GM12878 (cell line): Measurements from ENCODE around the gene TMEM11.
"Not testable (repeated sequence)": the region's sequence is repeated elsewhere in the genome, so short reads cannot be mapped to it uniquely, and the experiment has no call there.

Source experiments
- CEBPB ChIP-seq, 2 experiments: fragments of 150-350 bp in 1 of 2; IDR thresholded peaks; 2 replicates each; pipeline ENCODE4 v1.6.1; 2012 to 2014; ENCODE audit warnings: low read depth in 2 of 2, low read length in 2 of 2, borderline replicate concordance in 1 of 2, inconsistent platforms in 1 of 2
- E2F4 ChIP-seq: IDR thresholded peaks from 2 replicates; pipeline ENCODE4 v1.6.1; 2012; ENCODE audit warnings: low read depth, low read length, improper control_type of control experiment
- FOS ChIP-seq: IDR thresholded peaks from 3 replicates; pipeline ENCODE4 v1.6.1; 2011; ENCODE audit warnings: borderline replicate concordance; ENCODE audit not compliant: insufficient read length; ENCODE audit errors: extremely low read depth
- HDAC2 ChIP-seq: fragments of 200-600 bp; sonication (generic); IDR thresholded peaks from 2 replicates; pipeline ENCODE4 v1.6.1; 2017
- RFX5 ChIP-seq: IDR thresholded peaks from 2 replicates; pipeline ENCODE4 v1.6.1; 2011; ENCODE audit warnings: low read depth, low read length, improper control_type of control experiment
- SIN3A ChIP-seq: IDR thresholded peaks from 2 replicates; pipeline ENCODE4 v1.6.1; 2012; ENCODE audit warnings: low read depth, low read length, improper control_type of control experiment
- ZNF274 ChIP-seq: IDR thresholded peaks from one replicate; pipeline ENCODE4 v1.8.0; 2011; ENCODE audit not compliant: insufficient read length, insufficient read depth
- ZNF687 ChIP-seq: fragments of 450-650 bp; IDR thresholded peaks from 2 replicates; pipeline ENCODE4 v1.6.1; 2017; ENCODE audit warnings: mild to moderate bottlenecking, moderate library complexity
- TF ChIP-seq, protein P1 (sequence below), 3 experiments: IDR thresholded peaks in 2 of 3; conservative IDR thresholded peaks in 1 of 3; 2 replicates each; pipeline ENCODE4 v1.5.1; 2011; ENCODE audit warnings: low read depth in 3 of 3, low read length in 3 of 3, mild to moderate bottlenecking in 3 of 3, control low read depth in 2 of 3, moderate library complexity in 2 of 3, inconsistent platforms in 1 of 3, mixed read lengths in 1 of 3; ENCODE audit not compliant: control insufficient read depth in 2 of 3, insufficient read depth in 1 of 3; ENCODE audit errors: extremely low read depth in 1 of 3
- TF ChIP-seq, protein P2 (sequence below): IDR thresholded peaks from 2 replicates; pipeline ENCODE4 v1.6.1; 2012; ENCODE audit warnings: mild to moderate bottlenecking, low read depth, low read length

DNA sequence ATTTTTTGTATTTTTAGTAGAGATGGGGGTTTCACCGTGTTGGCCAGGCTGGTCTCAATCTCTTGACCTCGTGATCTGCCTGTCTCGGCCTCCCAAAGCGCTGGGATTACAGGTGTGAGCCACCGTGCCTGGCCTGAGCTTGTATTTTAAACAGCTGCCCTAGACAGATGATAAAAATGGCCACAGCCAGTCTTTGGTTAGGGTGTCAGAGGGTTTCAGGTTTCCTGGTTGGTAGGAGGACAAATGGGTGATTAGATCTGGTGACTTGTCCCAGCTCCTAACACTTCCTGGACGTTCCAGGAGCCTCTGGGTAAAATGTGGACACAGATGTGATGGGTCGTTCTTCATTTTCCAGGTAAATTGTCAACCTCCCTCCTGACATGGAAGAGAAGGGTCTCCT, 21.5 kb downstream of the TMEM11 start:
- TF ChIP-seq ZNF274; CEBPB (IDR thresholded peaks at IDR 0.05; ENCODE audit: borderline replicate concordance in 1 of 2, low read depth in 2 of 2, low read length in 2 of 2); RFX5; HDAC2; SIN3A; E2F4; FOS; ZNF687: not testable (repeated sequence)
- TF ChIP-seq, protein P1, sequence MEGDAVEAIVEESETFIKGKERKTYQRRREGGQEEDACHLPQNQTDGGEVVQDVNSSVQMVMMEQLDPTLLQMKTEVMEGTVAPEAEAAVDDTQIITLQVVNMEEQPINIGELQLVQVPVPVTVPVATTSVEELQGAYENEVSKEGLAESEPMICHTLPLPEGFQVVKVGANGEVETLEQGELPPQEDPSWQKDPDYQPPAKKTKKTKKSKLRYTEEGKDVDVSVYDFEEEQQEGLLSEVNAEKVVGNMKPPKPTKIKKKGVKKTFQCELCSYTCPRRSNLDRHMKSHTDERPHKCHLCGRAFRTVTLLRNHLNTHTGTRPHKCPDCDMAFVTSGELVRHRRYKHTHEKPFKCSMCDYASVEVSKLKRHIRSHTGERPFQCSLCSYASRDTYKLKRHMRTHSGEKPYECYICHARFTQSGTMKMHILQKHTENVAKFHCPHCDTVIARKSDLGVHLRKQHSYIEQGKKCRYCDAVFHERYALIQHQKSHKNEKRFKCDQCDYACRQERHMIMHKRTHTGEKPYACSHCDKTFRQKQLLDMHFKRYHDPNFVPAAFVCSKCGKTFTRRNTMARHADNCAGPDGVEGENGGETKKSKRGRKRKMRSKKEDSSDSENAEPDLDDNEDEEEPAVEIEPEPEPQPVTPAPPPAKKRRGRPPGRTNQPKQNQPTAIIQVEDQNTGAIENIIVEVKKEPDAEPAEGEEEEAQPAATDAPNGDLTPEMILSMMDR (IDR thresholded peaks at IDR 0.05 in 2 of 3, conservative IDR thresholded peaks at IDR 0.05 in 1 of 3; ENCODE audit: control insufficient read depth in 2 of 3, extremely low read depth in 1 of 3, insufficient read depth in 1 of 3, low read depth in 3 of 3, low read length in 3 of 3): not testable (repeated sequence)
- TF ChIP-seq, protein P2, sequence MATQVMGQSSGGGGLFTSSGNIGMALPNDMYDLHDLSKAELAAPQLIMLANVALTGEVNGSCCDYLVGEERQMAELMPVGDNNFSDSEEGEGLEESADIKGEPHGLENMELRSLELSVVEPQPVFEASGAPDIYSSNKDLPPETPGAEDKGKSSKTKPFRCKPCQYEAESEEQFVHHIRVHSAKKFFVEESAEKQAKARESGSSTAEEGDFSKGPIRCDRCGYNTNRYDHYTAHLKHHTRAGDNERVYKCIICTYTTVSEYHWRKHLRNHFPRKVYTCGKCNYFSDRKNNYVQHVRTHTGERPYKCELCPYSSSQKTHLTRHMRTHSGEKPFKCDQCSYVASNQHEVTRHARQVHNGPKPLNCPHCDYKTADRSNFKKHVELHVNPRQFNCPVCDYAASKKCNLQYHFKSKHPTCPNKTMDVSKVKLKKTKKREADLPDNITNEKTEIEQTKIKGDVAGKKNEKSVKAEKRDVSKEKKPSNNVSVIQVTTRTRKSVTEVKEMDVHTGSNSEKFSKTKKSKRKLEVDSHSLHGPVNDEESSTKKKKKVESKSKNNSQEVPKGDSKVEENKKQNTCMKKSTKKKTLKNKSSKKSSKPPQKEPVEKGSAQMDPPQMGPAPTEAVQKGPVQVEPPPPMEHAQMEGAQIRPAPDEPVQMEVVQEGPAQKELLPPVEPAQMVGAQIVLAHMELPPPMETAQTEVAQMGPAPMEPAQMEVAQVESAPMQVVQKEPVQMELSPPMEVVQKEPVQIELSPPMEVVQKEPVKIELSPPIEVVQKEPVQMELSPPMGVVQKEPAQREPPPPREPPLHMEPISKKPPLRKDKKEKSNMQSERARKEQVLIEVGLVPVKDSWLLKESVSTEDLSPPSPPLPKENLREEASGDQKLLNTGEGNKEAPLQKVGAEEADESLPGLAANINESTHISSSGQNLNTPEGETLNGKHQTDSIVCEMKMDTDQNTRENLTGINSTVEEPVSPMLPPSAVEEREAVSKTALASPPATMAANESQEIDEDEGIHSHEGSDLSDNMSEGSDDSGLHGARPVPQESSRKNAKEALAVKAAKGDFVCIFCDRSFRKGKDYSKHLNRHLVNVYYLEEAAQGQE: not testable (repeated sequence)
